Hepatocyte (in vitro differentiated cells): ENCODE measurements around the gene GFM1. TPM values are rescaled to one million over a fixed set of nuclear protein-coding genes. Genes with fewer than 3 reads are reported as not detected.

ENCODE experiments used
- DNase-seq: peaks from one replicate; pipeline ENCODE4 v3.0.0-alpha.2; 2016; ENCODE audit warnings: low spot score
- H2AFZ ChIP-seq: fragments of 200-600 bp; sonication (generic); 2 replicates; pipeline ENCODE4 v1.6.0; 2016; ENCODE audit warnings: antibody characterized with exemption, mild to moderate bottlenecking
- H3K27ac ChIP-seq: fragments of 200-600 bp; sonication (generic); 2 replicates; pipeline ENCODE4 v1.5.1; 2016; ENCODE audit warnings: mild to moderate bottlenecking
- H3K27me3 ChIP-seq: fragments of 200-600 bp; sonication (generic); 2 replicates; pipeline ENCODE4 v1.6.1; 2016
- H3K36me3 ChIP-seq: fragments of 200-600 bp; sonication (generic); replicated peaks from 2 replicates; pipeline ENCODE4 v1.5.1; 2016; ENCODE audit warnings: low read depth; ENCODE audit not compliant: insufficient read depth
- H3K4me1 ChIP-seq: fragments of 200-600 bp; sonication (generic); 2 replicates; pipeline ENCODE4 v1.5.1; 2016; ENCODE audit warnings: mild to moderate bottlenecking, moderate library complexity; ENCODE audit not compliant: insufficient read depth
- H3K4me2 ChIP-seq: fragments of 200-600 bp; sonication (generic); 2 replicates; pipeline ENCODE4 v1.6.0; 2016
- H3K4me3 ChIP-seq: fragments of 200-600 bp; sonication (generic); 2 replicates; pipeline ENCODE4 v1.5.1; 2016; ENCODE audit warnings: mild to moderate bottlenecking
- H3K79me2 ChIP-seq: fragments of 200-600 bp; sonication (generic); 2 replicates; pipeline ENCODE4 v1.6.0; 2017; ENCODE audit warnings: mild to moderate bottlenecking
- H3K9me2 ChIP-seq: fragments of 200-600 bp; sonication (generic); replicated peaks from 2 replicates; pipeline ENCODE4 v1.6.0; 2017; ENCODE audit warnings: mild to moderate bottlenecking; ENCODE audit not compliant: insufficient read depth
- H3K9me3 ChIP-seq: fragments of 200-600 bp; sonication (generic); 2 replicates; pipeline ENCODE4 v1.5.1; 2016; ENCODE audit warnings: low read depth, mild to moderate bottlenecking
- H4K20me1 ChIP-seq: fragments of 200-600 bp; sonication (generic); 2 replicates; pipeline ENCODE4 v1.6.0; 2016; ENCODE audit warnings: mild to moderate bottlenecking; ENCODE audit not compliant: insufficient read depth, poor library complexity, severe bottlenecking
- CTCF ChIP-seq: fragments of 200-600 bp; sonication (generic); IDR thresholded peaks from 2 replicates; pipeline ENCODE4 v1.5.1; 2016; ENCODE audit warnings: antibody characterized with exemption, mild to moderate bottlenecking; ENCODE audit not compliant: poor library complexity
- EZH2 ChIP-seq: fragments of 200-600 bp; sonication (generic); IDR thresholded peaks from 2 replicates; pipeline ENCODE4 v1.6.1; 2016; ENCODE audit warnings: antibody characterized with exemption, mild to moderate bottlenecking, borderline replicate concordance
- EZH2phosphoT487 ChIP-seq: fragments of 200-600 bp; sonication (generic); IDR thresholded peaks from one replicate; pipeline ENCODE4 v1.6.1; 2018; ENCODE audit warnings: antibody characterized with exemption, mild to moderate bottlenecking, low read depth, moderate library complexity; ENCODE audit not compliant: unreplicated experiment, severe bottlenecking
- WGBS: methylation state at CpG from one replicate; pipeline ENCODE4 v1.1.6; 2016; ENCODE audit warnings: low lambda C conversion rate; ENCODE audit errors: missing lambda C conversion rate; 5-methylcytosine and 5-hydroxymethylcytosine counted together
- polyA plus RNA-seq: library from polyadenylated mRNA; unstranded; fragments of >200 nt; fragmentation: Nextera tagmentation; extraction: Ambion mirVana; gene quantifications from 2 replicates; pipeline ENCODE4 v1.2.1, GENCODE V29; 2016
- total RNA-seq: library from RNA; depleted of rRNA; stranded (reverse); fragments of >200 nt; gene quantifications from 2 replicates; pipeline ENCODE4 v1.2.3, GENCODE V29; 2014

The GFM1 gene
- total and polyA plus RNA-seq, 2 experiments from 2014 or later: 28.0 to 60.0 TPM

- Histone ChIP-seq H3K9me2 (no peaks in the 10 kb centered on the region), H3K27ac (no peak overlapping the region), H3K79me2 (no peaks in the 10 kb centered on the region), H3K4me2 (no peak overlapping the region), H3K9me3 (no peaks in the 10 kb centered on the region), H3K4me3 (no peak overlapping the region), H4K20me1 (no peaks in the 10 kb centered on the region), H3K36me3 (no peaks in the 10 kb centered on the region), H3K27me3 (no peaks in the 10 kb centered on the region), H3K4me1 (no peaks in the 10 kb centered on the region), H2AFZ (no peak overlapping the region)
- TF ChIP-seq EZH2phosphoT487: no peak
- no peak for TF ChIP-seq EZH2
- no peak for TF ChIP-seq CTCF
- DNase-seq: no peak
- WGBS: 91% methylated on average over 4 of the region's 4 CpGs
These were observed 58.6 kb downstream of the GFM1 start for GRCh38 chr3:158702815-158703481.

GRCh38 chr3:158703566-158703965 is 59.2 kb downstream of the GFM1 start:
- Histone ChIP-seq H3K4me2 (no peak overlapping the region), H3K36me3 (peaks cover 4% of the 10 kb centered on the region), H3K79me2 (no peaks in the 10 kb centered on the region), H3K27ac (no peak overlapping the region), H3K9me2 (no peaks in the 10 kb centered on the region), H2AFZ (no peak overlapping the region), H3K4me1 (no peaks in the 10 kb centered on the region), H3K27me3 (no peaks in the 10 kb centered on the region), H4K20me1 (no peaks in the 10 kb centered on the region), H3K9me3 (no peaks in the 10 kb centered on the region), H3K4me3 (no peak overlapping the region)
- WGBS: 89% methylated on average over 1 of the region's 1 CpG
- no peak for DNase-seq
- TF ChIP-seq CTCF (no peak), EZH2phosphoT487 (no peak), EZH2 (no peak)

- WGBS: 78% methylated on average over 4 of the region's 4 CpGs
- DNase-seq: no peak
- no peaks in the 10 kb centered on the region for H3K9me2 ChIP-seq
- no peaks in the 10 kb centered on the region for H3K4me1 ChIP-seq
- H3K4me2 ChIP-seq: no peak overlapping the region
- peaks cover 4% of the 10 kb centered on the region for H3K36me3 ChIP-seq
- no peaks in the 10 kb centered on the region for H4K20me1 ChIP-seq
- H3K9me3 ChIP-seq: no peaks in the 10 kb centered on the region
- no peak overlapping the region for H2AFZ ChIP-seq
- peak overlapping the region; percentile 53 for H3K27ac ChIP-seq
- no peaks in the 10 kb centered on the region for H3K27me3 ChIP-seq
- no peak for TF ChIP-seq EZH2
- no peak for TF ChIP-seq CTCF
- no peak for TF ChIP-seq EZH2phosphoT487
- no peak overlapping the region for H3K4me3 ChIP-seq
- no peaks in the 10 kb centered on the region for H3K79me2 ChIP-seq
These were observed 65.3 kb downstream of the GFM1 start for GRCh38 chr3:158709666-158710083.
